ENCODE results near the gene POU6F1. TPM values are rescaled to one million over a fixed set of nuclear protein-coding genes. Genes with fewer than 3 reads are reported as not detected.

Gene POU6F1
- total and polyA plus RNA-seq, 9 of the 15 experiments (the other 6 are each of a cell fraction or from before 2014, with no cell fraction given), result 0.14 to 3.3 (median 1.1) TPM

DNA sequence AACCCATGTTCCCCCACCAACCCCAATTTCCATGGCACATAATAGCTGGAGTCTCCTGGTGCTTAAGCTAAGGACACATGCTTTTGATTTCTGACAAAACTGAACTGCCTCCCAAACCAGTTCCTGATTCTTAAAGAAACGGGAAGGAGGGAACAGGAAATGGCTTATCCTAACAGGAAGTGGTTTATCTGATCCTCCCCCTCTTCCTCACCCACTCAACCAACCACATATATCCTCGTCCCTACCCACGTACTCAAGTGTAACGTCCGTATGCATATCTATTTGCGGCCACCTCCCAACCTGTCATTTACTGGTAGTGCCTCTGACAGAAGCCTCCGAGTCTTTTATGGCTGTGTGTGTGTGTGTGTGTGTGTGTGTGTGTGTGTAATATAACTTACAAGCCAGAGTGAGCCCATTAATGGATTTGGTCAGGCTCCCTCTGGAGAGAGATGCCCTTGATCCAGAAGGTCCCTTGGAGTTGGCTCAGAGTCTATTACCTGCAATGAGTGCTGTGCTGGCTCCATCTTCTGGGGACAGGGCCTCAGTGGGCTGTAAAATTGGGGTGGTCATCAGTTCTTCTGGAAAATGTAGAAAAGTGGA lies 28.5 kb upstream of the POU6F1 start (continued):
- TF ChIP-seq PRDM10 (IDR thresholded peaks at IDR 0.05; ENCODE audit: partially characterized antibody), result peak; percentile 69
- peak; percentile 94 for TF ChIP-seq ZNF584 (CRISPR knock-in tag; IDR thresholded peaks at IDR 0.05; ENCODE audit: low read depth)
- no peak for TF ChIP-seq ZNF398 (CRISPR knock-in tag; IDR thresholded peaks at IDR 0.05)
- no peak for TF ChIP-seq ZNF407 (IDR thresholded peaks at IDR 0.05; ENCODE audit: low read depth)
- TF ChIP-seq KLF10 (CRISPR knock-in tag; IDR thresholded peaks at IDR 0.05), result no peak
- TF ChIP-seq ESRRA (IDR thresholded peaks at IDR 0.05; ENCODE audit: borderline replicate concordance, low read depth), result peak; percentile 88
- no peak for TF ChIP-seq PREB (CRISPR knock-in tag; IDR thresholded peaks at IDR 0.05)
- TF ChIP-seq HEY1 (CRISPR knock-in tag; IDR thresholded peaks at IDR 0.05; ENCODE audit: borderline replicate concordance), result no peak
- TF ChIP-seq ZNF717 (CRISPR knock-in tag; IDR thresholded peaks at IDR 0.05), result no peak
- TF ChIP-seq E2F5 (CRISPR knock-in tag; IDR thresholded peaks at IDR 0.05), result no peak

Data from K562 (cell line).